PC-9 (cell line): ENCODE measurements around the gene KLHL6. TPM values are rescaled to one million over a fixed set of nuclear protein-coding genes. Genes with fewer than 3 reads are reported as not detected.

Source experiments
- BruUV-seq: library from RNA; stranded (reverse); fragments of 400-500 nt; replicated peaks from 2 replicates; lab custom pipeline; 2021; lab: Mats Ljungman, UMichigan
- CTCF ChIA-PET: fragments of 300-600 bp; sonication (Branson Sonifier 250); formaldehyde crosslinking; loops from one replicate; lab custom pipeline; 2022; ENCODE audit warnings: antibody characterized with exemption; lab: Charles Lee
- POLR2A ChIA-PET: fragments of 300-600 bp; sonication (Branson Sonifier 250); formaldehyde crosslinking; loops from one replicate; lab custom pipeline; 2022; ENCODE audit warnings: antibody characterized with exemption; ENCODE audit not compliant: unreplicated experiment; lab: Charles Lee
- DNase-seq, 2 experiments: peaks; one replicate each; pipeline versions ENCODE4 v3.0.0 to v3.0.0-alpha.2; 2015 to 2022; ENCODE audit warnings: mixed read lengths in 1 of 2
- H2AFZ ChIP-seq: fragments of 200-600 bp; sonication (generic); 2 replicates; pipeline ENCODE4 v1.8.1; 2017; ENCODE audit warnings: antibody characterized with exemption
- H3F3A ChIP-seq: fragments of 200-600 bp; sonication (generic); 2 replicates; pipeline ENCODE4 v1.8.1; 2017; ENCODE audit warnings: antibody characterized with exemption, mild to moderate bottlenecking, low read depth; ENCODE audit not compliant: insufficient read depth
- H3K27ac ChIP-seq: fragments of 200-600 bp; sonication (generic); 2 replicates; pipeline ENCODE4 v1.6.1; 2016; ENCODE audit warnings: mixed run types
- H3K27me3 ChIP-seq: fragments of 200-600 bp; sonication (generic); 2 replicates; pipeline ENCODE4 v1.6.1; 2016; ENCODE audit warnings: low read depth, mixed run types; ENCODE audit not compliant: insufficient read depth
- H3K36me3 ChIP-seq: fragments of 200-600 bp; sonication (generic); 2 replicates; pipeline ENCODE4 v1.6.1; 2016; ENCODE audit warnings: low read depth, mixed run types
- H3K4me1 ChIP-seq: fragments of 200-600 bp; sonication (generic); replicated peaks from 2 replicates; pipeline ENCODE4 v1.6.1; 2016; ENCODE audit warnings: mixed run types; ENCODE audit not compliant: insufficient read depth
- H3K4me2 ChIP-seq: fragments of 200-600 bp; sonication (generic); 2 replicates; pipeline ENCODE4 v1.6.1; 2017; ENCODE audit warnings: mixed run types
- H3K4me3 ChIP-seq: fragments of 200-600 bp; sonication (generic); 2 replicates; pipeline ENCODE4 v1.6.1; 2016; ENCODE audit warnings: mixed run types
- H3K79me2 ChIP-seq: fragments of 200-600 bp; sonication (generic); 2 replicates; pipeline ENCODE4 v1.6.1; 2017; ENCODE audit warnings: low read depth, mixed run types
- H3K9me2 ChIP-seq: fragments of 200-600 bp; sonication (generic); 2 replicates; pipeline ENCODE4 v1.8.1; 2017; ENCODE audit warnings: mild to moderate bottlenecking; ENCODE audit not compliant: insufficient read depth
- H3K9me3 ChIP-seq: fragments of 200-600 bp; sonication (generic); 2 replicates; pipeline ENCODE4 v1.8.1; 2016; ENCODE audit warnings: low read depth; ENCODE audit not compliant: insufficient read depth
- H4K20me1 ChIP-seq: fragments of 200-600 bp; sonication (generic); 2 replicates; pipeline ENCODE4 v1.8.1; 2017; ENCODE audit not compliant: insufficient read depth
- CTCF ChIP-seq: fragments of 200-600 bp; sonication (generic); conservative IDR thresholded peaks from 2 replicates; pipeline ENCODE4 v1.6.1; 2017; ENCODE audit warnings: mixed run types, antibody characterized with exemption, mild to moderate bottlenecking, moderate library complexity
- EZH2 ChIP-seq: fragments of 200-600 bp; sonication (generic); IDR thresholded peaks from 2 replicates; pipeline ENCODE4 v1.8.0; 2017; ENCODE audit warnings: antibody characterized with exemption, low read depth
- intact Hi-C: fragments of 100-400 bp; cut with micrococcal nuclease; formaldehyde crosslinking; loops from one replicate; pipeline ENCODE4 v1.10.0; 2022; ENCODE audit not compliant: unreplicated experiment
- total RNA-seq: library from RNA; stranded (reverse); gene quantifications from 2 replicates; pipeline ENCODE4 v1.2.3, GENCODE V29; 2021

KLHL6 gene
- total RNA-seq, 1 experiment from 2014 or later: 0.04 TPM

DNA sequence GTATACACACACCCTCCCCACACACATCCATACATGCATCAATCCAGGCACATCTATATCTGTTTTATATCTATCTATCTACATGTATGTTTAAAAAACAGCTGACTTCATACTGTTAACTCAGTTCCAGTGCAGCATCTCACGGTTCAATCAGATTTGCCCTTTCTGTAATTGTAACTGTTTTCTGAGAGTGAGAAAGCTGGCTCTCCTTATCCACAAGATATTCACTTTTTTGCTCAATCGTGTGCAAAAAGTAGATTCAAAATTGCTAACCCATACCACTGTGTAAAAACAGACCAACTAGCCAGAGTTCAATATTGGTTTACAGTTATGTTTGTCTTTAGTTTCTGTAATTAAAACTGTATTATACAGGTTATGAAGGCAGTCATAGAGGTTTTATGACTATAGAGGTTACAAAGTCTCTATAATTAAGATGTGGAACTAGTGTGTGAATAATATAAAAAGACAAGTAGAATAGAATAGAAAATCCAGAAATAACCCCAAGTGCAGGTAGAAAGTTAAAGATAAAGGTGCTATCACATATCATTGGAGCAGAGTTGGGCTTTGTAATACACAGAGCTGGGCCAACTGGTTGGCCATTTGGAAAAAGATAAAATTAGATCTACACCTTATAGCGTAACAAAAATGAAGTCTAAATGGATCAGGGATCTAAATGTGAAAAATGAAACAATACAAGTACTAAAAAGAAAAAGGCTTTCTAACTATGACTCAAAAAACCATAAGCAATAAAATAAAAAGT lies 107.0 kb downstream of the KLHL6 start:
- Histone ChIP-seq H2AFZ (no peak overlapping the region; the same call in 1 of the 2 replicates), H3K4me1 (peaks cover 20% of the 10 kb centered on the region), H3K4me2 (peak overlapping the region; percentile 92), H3F3A (peaks cover 14% of the 10 kb centered on the region; the same call in 1 of the 2 replicates), H3K9me2 (no peaks in the 10 kb centered on the region), H3K36me3 (no peaks in the 10 kb centered on the region), H3K4me3 (peak overlapping the region; percentile 88), H3K79me2 (no peaks in the 10 kb centered on the region), H3K27ac (no peak overlapping the region), H4K20me1 (no peaks in the 10 kb centered on the region), H3K9me3 (peaks cover 12% of the 10 kb centered on the region), H3K27me3 (no peaks in the 10 kb centered on the region)
- ChIA-PET CTCF (no interaction called here), POLR2A (interaction anchor here (0.6 kb wide), 1 partner anchor 658 kb away, joined by 4 read pairs; no protein-coding TSS in a partner anchor)
- no peak for TF ChIP-seq EZH2
- no peak for TF ChIP-seq CTCF
- no TSS peak for BruUV-seq
- DNase-seq: no peak
- intact Hi-C loops: no loop called here

DNA sequence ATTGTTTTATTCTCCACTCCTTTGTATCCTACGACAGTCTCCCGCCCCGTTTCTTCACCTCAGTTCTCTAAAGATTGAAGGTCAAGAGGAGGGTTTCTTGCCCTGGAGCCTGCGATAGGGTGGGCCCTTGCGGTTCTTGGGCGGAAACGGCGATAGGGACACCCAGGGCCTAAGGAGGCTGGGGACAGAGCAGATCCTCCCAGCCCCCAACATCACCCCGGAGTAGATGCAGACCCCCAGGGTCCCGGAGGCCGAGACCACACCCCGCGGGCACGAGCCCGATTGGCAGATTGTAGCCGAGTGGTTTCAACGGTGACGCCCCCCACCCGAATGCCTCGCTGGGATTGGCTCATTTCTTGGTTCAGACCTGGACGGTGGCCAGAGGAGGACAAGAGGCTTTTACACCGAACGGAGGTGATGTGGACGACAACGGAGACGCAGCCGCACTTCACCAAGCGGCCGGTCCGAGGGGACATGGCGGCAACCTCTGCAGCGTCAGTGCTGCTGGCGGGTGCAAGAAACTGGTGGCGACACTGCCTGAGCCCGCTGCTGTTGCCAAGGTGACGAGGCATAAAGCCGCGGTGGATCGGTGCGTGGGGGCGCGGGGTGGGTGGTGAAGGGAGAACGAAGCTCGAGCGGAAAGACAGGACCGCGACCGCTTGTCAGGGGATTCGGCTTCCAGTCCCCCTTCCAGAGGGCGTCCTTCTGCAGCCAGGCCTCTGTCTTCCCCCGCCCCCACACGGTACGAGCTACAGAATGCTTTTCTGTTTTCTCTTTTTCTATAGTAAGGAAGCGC lies 108.1 kb downstream of the KLHL6 start:
- no peak overlapping the region for H3K27ac ChIP-seq
- TF ChIP-seq CTCF (no peak), EZH2 (no peak)

DNA sequence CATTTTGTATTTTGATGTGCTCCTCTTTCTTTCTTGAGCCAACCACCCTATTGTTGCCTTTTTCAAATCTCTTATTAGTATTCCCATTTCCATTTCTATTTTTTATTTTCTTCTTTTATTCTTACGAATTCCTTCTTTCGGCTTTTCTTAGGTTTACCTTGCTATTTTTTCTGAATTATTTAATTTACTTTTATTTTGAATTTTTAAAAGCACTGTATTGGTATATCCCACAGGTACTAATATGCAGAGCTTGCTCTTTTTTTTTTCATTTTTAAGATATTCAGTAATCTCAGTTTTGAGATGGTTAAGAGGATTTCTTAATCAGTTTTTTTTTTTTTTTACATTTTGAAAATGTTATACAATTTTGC lies 108.7 kb downstream of the KLHL6 start:
- POLR2A ChIA-PET: interaction anchor here (0.6 kb wide), 1 partner anchor 21 kb away, joined by 4 read pairs; no protein-coding TSS in a partner anchor

More for the DNA sequence above, 108.1 kb downstream of the KLHL6 start:
- CTCF ChIA-PET: interaction anchor here (0.6 to 0.7 kb wide), 2 partner anchors 269 to 457 kb away, joined by 5 read pairs; no protein-coding TSS in a partner anchor
- Histone ChIP-seq H4K20me1 (no peaks in the 10 kb centered on the region), H3K4me2 (peak overlapping the region; percentile 92), H3K9me3 (peaks cover 23% of the 10 kb centered on the region), H2AFZ (peak overlapping the region; percentile 97), H3K36me3 (no peaks in the 10 kb centered on the region), H3F3A (peaks cover 14% of the 10 kb centered on the region; the same call in 1 of the 2 replicates), H3K4me3 (peak overlapping the region; percentile 88), H3K27me3 (no peaks in the 10 kb centered on the region), H3K9me2 (no peaks in the 10 kb centered on the region), H3K79me2 (no peaks in the 10 kb centered on the region), H3K4me1 (peaks cover 20% of the 10 kb centered on the region)
- DNase-seq: peak; percentile 82 to 91
- intact Hi-C loops: no loop called here
- POLR2A ChIA-PET: no interaction called here
- BruUV-seq: no TSS peak

More for the DNA sequence above, 108.7 kb downstream of the KLHL6 start:
- no peaks in the 10 kb centered on the region for H4K20me1 ChIP-seq
- peak overlapping the region; percentile 88 for H3K4me3 ChIP-seq
- CTCF ChIA-PET: interaction anchor here (0.5 to 0.7 kb wide), 3 partner anchors 268 to 905 kb away, joined by 3 to 5 read pairs (median 5); no protein-coding TSS in a partner anchor
- TF ChIP-seq EZH2: no peak
- TF ChIP-seq CTCF: no peak
- H3K27me3 ChIP-seq: no peaks in the 10 kb centered on the region
- peak overlapping the region; percentile 97 for H2AFZ ChIP-seq
- H3F3A ChIP-seq: peaks cover 14% of the 10 kb centered on the region; the same call in 1 of the 2 replicates
- peaks cover 23% of the 10 kb centered on the region for H3K9me3 ChIP-seq
- no peak overlapping the region for H3K27ac ChIP-seq
- H3K79me2 ChIP-seq: no peaks in the 10 kb centered on the region
- intact Hi-C loops: no loop called here
- no peaks in the 10 kb centered on the region for H3K9me2 ChIP-seq
- peaks cover 20% of the 10 kb centered on the region for H3K4me1 ChIP-seq
- peak overlapping the region; percentile 92 for H3K4me2 ChIP-seq
- no peaks in the 10 kb centered on the region for H3K36me3 ChIP-seq
- no peak for DNase-seq
- no TSS peak for BruUV-seq
